ENCODE results near the gene TBXAS1. TPM values are rescaled to one million over a fixed set of nuclear protein-coding genes. Genes with fewer than 3 reads are reported as not detected.

TBXAS1 gene
- total RNA-seq, 2 donors from 2014 or later, result 30.1 to 66.6 TPM

DNA sequence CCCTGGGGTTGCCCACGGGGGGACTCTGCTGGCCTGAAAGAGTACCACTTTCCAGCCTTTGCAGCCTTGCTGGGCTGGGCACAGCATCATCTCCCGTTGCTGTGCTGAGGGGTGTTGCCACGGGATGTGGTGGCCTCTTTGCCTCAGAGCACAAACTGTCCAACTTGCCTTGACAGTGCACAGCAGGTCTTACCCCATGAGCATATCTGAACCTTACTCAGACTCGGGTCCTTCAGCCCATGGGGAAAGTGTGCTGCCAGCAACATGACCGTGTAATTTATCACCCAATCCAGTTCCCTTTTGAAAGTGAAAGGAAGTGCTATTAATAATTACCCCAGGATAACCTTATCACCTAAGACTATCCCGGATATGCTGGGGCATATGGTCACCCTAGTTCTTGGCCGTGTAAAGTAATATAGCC lies 46.8 kb downstream of the TBXAS1 start:
- no peak for ATAC-seq (ENCODE audit: insufficient number of reproducible peaks, low FRiP score, low read depth)

DNA sequence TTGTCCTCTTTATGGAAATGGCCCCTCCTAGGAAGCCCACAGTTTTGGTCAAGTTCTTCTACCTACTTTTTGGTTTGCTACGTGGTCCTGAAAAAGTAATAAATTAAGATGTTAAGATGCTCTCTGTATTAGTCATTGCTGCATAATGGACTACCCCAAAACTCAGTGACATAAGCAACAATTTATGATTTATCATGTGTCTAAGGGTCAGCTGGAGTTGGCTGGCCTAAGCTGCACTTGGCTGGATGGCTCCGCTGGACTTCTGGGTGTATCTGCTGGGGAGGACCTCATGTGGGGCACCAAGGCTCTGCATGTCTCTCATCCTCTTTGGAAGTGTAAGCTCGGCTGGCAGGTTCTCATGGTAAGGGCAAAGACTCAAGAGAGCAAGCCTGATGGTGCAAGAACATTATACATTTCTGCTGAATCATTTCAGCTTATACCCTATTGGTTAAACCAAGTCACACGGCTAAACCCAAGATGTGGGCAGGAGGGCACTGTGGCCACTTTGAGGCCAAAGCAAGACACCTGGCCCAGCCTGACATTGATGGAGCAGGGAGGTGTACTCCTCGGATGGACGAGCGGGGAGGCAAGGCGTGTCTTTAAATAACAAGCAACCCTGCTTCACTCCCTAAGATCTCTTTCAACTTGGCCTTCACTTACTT lies 47.7 kb downstream of the TBXAS1 start:
- TF ChIP-seq, protein P1, sequence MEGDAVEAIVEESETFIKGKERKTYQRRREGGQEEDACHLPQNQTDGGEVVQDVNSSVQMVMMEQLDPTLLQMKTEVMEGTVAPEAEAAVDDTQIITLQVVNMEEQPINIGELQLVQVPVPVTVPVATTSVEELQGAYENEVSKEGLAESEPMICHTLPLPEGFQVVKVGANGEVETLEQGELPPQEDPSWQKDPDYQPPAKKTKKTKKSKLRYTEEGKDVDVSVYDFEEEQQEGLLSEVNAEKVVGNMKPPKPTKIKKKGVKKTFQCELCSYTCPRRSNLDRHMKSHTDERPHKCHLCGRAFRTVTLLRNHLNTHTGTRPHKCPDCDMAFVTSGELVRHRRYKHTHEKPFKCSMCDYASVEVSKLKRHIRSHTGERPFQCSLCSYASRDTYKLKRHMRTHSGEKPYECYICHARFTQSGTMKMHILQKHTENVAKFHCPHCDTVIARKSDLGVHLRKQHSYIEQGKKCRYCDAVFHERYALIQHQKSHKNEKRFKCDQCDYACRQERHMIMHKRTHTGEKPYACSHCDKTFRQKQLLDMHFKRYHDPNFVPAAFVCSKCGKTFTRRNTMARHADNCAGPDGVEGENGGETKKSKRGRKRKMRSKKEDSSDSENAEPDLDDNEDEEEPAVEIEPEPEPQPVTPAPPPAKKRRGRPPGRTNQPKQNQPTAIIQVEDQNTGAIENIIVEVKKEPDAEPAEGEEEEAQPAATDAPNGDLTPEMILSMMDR (IDR thresholded peaks at IDR 0.05), result no peak
- Histone ChIP-seq H3K36me3 (no peaks in the 10 kb centered on the region), H3K4me3 (no peak overlapping the region), H3K27ac (no peak overlapping the region), H3K27me3 (replicated peaks; ENCODE audit: insufficient read depth) (no peaks in the 10 kb centered on the region), H3K9me3 (no peaks in the 10 kb centered on the region), H3K4me1 (ENCODE audit: control insufficient read depth in 1 of 2, low read depth in 2 of 2) (peaks cover 0 to 24% of the 10 kb centered on the region in 2 donors)
- no peak for DNase-seq (ENCODE audit: low spot score)
- no peak for ATAC-seq (ENCODE audit: insufficient number of reproducible peaks, low FRiP score, low read depth)

More for the DNA sequence above, 46.8 kb downstream of the TBXAS1 start:
- Histone ChIP-seq H3K27ac (no peak overlapping the region), H3K9me3 (no peaks in the 10 kb centered on the region), H3K4me1 (ENCODE audit: control insufficient read depth in 1 of 2, low read depth in 2 of 2) (peaks cover 0 to 33% of the 10 kb centered on the region in 2 donors), H3K27me3 (replicated peaks; ENCODE audit: insufficient read depth) (no peaks in the 10 kb centered on the region), H3K4me3 (no peak overlapping the region), H3K36me3 (no peaks in the 10 kb centered on the region)
- TF ChIP-seq, protein P1 (IDR thresholded peaks at IDR 0.05), result no peak
- DNase-seq (ENCODE audit: low spot score), result no peak

DNA sequence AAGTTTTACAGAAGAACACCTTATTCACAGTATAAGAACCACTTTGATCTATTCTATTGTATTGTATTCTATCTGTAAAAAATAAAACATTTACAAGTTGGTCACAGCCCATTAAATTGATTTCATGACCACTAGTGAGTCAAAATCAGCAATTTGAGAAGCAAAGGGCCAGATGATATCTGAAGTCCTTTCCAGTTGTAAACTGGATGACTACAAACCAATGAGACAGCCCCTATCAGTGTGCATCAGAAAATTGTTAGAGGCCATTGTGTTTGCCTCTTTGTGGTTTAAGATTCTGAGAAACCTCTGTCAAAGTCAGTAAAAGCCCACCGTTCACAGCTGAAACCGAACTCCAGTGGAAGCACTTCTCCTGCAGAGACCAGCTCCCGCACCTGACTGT lies 54.8 kb downstream of the TBXAS1 start:
- Histone ChIP-seq H3K4me1 (ENCODE audit: control insufficient read depth in 1 of 2, low read depth in 2 of 2) (no peaks in the 10 kb centered on the region), H3K36me3 (no peaks in the 10 kb centered on the region), H3K4me3 (no peak overlapping the region), H3K27me3 (replicated peaks; ENCODE audit: insufficient read depth) (no peaks in the 10 kb centered on the region), H3K27ac (no peak overlapping the region), H3K9me3 (no peaks in the 10 kb centered on the region)
- no peak for ATAC-seq (ENCODE audit: insufficient number of reproducible peaks, low FRiP score, low read depth)
- TF ChIP-seq, protein P1 (IDR thresholded peaks at IDR 0.05), result no peak
- no peak for DNase-seq (ENCODE audit: low spot score)

DNA sequence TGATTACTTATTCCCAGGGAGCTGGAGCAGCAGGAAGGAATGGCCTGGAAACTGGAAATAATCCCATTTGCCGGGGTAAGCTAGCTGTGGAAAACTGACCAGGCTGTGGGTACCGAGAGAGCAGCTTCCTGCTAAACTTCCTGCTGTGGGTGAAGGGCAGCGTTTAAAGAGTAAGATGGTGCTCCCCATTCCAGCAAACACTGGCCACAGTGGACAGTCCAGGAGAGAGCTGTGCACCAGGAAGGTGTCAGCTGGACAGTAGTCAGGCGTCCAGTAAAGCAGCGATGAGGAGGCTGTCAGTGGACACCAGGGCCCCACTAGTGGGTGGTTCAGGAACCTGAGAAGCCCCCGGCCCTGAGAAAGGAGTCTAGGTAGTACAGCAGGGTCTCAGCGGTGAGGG lies 55.4 kb downstream of the TBXAS1 start:
- TF ChIP-seq, protein P1 (IDR thresholded peaks at IDR 0.05), result no peak
- Histone ChIP-seq H3K9me3 (no peaks in the 10 kb centered on the region), H3K36me3 (no peaks in the 10 kb centered on the region), H3K4me3 (no peak overlapping the region), H3K4me1 (ENCODE audit: control insufficient read depth in 1 of 2, low read depth in 2 of 2) (no peaks in the 10 kb centered on the region), H3K27me3 (replicated peaks; ENCODE audit: insufficient read depth) (no peaks in the 10 kb centered on the region), H3K27ac (no peak overlapping the region)
- ATAC-seq (ENCODE audit: insufficient number of reproducible peaks, low FRiP score, low read depth), result no peak
- DNase-seq (ENCODE audit: low spot score), result no peak

DNA sequence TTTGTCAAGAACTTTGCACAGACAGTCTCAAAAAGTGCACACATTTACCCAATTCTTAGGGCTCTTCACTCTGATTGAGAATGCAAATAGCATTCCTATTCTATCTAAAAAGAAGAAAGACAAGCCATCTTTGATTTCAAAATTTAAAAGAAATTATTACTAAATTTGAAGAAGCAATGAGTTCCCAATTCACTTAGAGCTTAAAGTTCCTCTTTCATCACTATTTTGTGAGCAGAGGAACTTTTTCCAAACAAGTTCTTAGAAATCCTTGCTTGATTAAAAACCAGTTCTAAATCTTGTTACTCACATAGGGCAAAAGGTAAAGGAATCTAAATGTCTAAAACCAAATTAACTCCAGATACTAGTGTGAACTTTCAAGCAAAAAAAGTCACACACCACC lies 56.4 kb downstream of the TBXAS1 start:
- no peak for ATAC-seq (ENCODE audit: insufficient number of reproducible peaks, low FRiP score, low read depth)
- no peak overlapping the region for H3K27ac ChIP-seq
- no peaks in the 10 kb centered on the region for H3K36me3 ChIP-seq

More for the DNA sequence above, 56.4 kb downstream of the TBXAS1 start:
- Histone ChIP-seq H3K4me3 (no peak overlapping the region), H3K27me3 (replicated peaks; ENCODE audit: insufficient read depth) (no peaks in the 10 kb centered on the region), H3K9me3 (no peaks in the 10 kb centered on the region), H3K4me1 (ENCODE audit: control insufficient read depth in 1 of 2, low read depth in 2 of 2) (no peaks in the 10 kb centered on the region)
- DNase-seq (ENCODE audit: low spot score), result no peak
- TF ChIP-seq, protein P1 (IDR thresholded peaks at IDR 0.05), result no peak

Data from thoracic aorta (tissue), 2 donors.